Measurements from ENCODE around the gene RFPL3. TPM values are rescaled to one million over a fixed set of nuclear protein-coding genes. Genes with fewer than 3 reads are reported as not detected.
"Not testable (repeated sequence)": the region's sequence is repeated elsewhere in the genome, so short reads cannot be mapped to it uniquely, and the experiment has no call there.

Gene RFPL3
- total and polyA plus RNA-seq, 2 donors (not counting 1 experiment from before 2014, with no cell fraction given) = not detected

DNA sequence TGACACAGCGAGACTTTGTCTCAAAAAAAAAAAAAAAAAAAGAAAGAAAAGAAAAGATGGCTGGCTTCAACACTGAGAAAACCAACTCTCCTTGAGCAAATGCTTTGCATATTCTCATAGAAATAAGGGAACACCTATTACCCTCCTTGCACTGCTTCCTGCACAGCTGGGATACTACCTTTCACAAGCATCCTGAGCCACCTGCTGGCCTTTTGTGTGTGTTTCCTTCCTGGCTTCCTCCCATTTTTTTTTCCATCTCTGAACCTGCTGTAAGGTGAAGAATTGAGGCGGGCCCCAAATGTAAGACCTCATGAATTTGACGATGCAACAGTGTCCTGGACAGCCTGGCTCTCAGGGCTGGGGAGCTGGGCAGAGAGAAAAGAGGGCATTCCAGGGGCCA is 1.9 kb upstream of the RFPL3 start:
- ChIA-PET POLR2A (no interaction called here), CTCF (no interaction called here)
- Histone ChIP-seq H3K4me1 (ENCODE audit: control insufficient read depth in 2 of 2, insufficient read depth in 2 of 2, low read length in 2 of 2) (no peaks in the 10 kb centered on the region), H3K79me2 (ENCODE audit: control insufficient read depth, insufficient read depth, low read length) (no peaks in the 10 kb centered on the region), H3K27me3 (replicated peaks in 1 of 4; ENCODE audit: control extremely low read depth in 1 of 4, control insufficient read depth in 3 of 4, insufficient read depth in 4 of 4, low read length in 3 of 4) (no peaks in the 10 kb centered on the region), H3K36me3 (replicated peaks in 1 of 2; ENCODE audit: control extremely low read depth in 1 of 2, control insufficient read depth in 1 of 2, extremely low read depth in 1 of 2, insufficient read depth in 2 of 2, low read length in 1 of 2) (no peaks in the 10 kb centered on the region), H3K4me3 (ENCODE audit: control extremely low read depth in 1 of 5, extremely low read depth in 1 of 5, insufficient read depth in 1 of 5, low read depth in 2 of 5, low read length in 4 of 5) (no peak overlapping the region), H3K4me2 (replicated peaks; ENCODE audit: low read depth, low read length, poor library complexity, severe bottlenecking) (no peak overlapping the region), H2AFZ (ENCODE audit: insufficient read depth, low read depth, low read length, poor library complexity, severe bottlenecking) (no peak overlapping the region), H3K9me3 (ENCODE audit: control extremely low read depth in 1 of 3, control insufficient read depth in 2 of 3, insufficient read depth in 1 of 3, low read length in 2 of 3) (peaks cover 0 to 22% (median 0%) of the 10 kb centered on the region in 3 donors), H4K20me1 (ENCODE audit: control insufficient read depth, insufficient read depth, low read length, poor library complexity, severe bottlenecking) (no peaks in the 10 kb centered on the region), H3K27ac (ENCODE audit: low read length in 2 of 2) (no peak overlapping the region), H3K9ac (ENCODE audit: low read length) (no peak overlapping the region)
- ATAC-seq (ENCODE audit: low read depth) = no peak
- intact Hi-C loops (cut with micrococcal nuclease) = no loop called here
- peaks cover 3% of the 10 kb centered on the region for H3K9me3 Mint-ChIP-seq (ENCODE audit: insufficient read depth)
- H3K4me3 Mint-ChIP-seq = no peak overlapping the region
- no peak for TF ChIP-seq EZH2 (IDR thresholded peaks at IDR 0.05; ENCODE audit: borderline replicate concordance, insufficient read depth, low read depth, low read length, poor library complexity, severe bottlenecking)
- TF ChIP-seq, protein P1, sequence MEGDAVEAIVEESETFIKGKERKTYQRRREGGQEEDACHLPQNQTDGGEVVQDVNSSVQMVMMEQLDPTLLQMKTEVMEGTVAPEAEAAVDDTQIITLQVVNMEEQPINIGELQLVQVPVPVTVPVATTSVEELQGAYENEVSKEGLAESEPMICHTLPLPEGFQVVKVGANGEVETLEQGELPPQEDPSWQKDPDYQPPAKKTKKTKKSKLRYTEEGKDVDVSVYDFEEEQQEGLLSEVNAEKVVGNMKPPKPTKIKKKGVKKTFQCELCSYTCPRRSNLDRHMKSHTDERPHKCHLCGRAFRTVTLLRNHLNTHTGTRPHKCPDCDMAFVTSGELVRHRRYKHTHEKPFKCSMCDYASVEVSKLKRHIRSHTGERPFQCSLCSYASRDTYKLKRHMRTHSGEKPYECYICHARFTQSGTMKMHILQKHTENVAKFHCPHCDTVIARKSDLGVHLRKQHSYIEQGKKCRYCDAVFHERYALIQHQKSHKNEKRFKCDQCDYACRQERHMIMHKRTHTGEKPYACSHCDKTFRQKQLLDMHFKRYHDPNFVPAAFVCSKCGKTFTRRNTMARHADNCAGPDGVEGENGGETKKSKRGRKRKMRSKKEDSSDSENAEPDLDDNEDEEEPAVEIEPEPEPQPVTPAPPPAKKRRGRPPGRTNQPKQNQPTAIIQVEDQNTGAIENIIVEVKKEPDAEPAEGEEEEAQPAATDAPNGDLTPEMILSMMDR (IDR thresholded peaks at IDR 0.05) = no peak
- 91% methylated on average over 2 of the region's 3 CpGs for WGBS (ENCODE audit: insufficient coverage)
- DNase-seq = no peak
- peaks cover 4% of the 10 kb centered on the region for H3K27me3 Mint-ChIP-seq
- no peak overlapping the region for H3K27ac Mint-ChIP-seq
- H3K4me1 Mint-ChIP-seq = no peaks in the 10 kb centered on the region

DNA sequence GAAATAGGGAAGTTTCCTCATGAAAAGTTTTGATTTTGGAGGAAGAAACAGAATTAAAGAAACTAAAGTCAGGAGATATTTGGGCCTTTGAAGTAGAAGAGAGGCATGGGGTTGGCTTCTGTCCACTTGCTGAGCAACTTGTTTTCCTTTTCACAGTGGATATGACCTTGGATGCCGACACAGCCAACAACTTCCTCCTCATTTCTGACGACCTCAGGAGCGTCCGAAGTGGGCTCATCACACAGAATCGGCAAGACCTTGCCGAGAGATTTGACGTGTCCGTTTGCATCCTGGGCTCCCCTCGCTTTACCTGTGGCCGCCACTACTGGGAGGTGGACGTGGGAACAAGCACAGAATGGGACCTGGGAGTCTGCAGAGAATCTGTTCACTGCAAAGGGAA is 2.4 kb downstream of the RFPL3 start:
- ATAC-seq (ENCODE audit: low read depth); H3K36me3 ChIP-seq (replicated peaks in 1 of 2; ENCODE audit: control extremely low read depth in 1 of 2, control insufficient read depth in 1 of 2, extremely low read depth in 1 of 2, insufficient read depth in 2 of 2, low read length in 1 of 2); H3K4me3 Mint-ChIP-seq; H3K27ac ChIP-seq (ENCODE audit: low read length in 2 of 2); POLR2A ChIA-PET; H3K27me3 ChIP-seq (replicated peaks in 1 of 4; ENCODE audit: control extremely low read depth in 1 of 4, control insufficient read depth in 3 of 4, insufficient read depth in 4 of 4, low read length in 3 of 4); intact Hi-C loops (cut with micrococcal nuclease); H4K20me1 ChIP-seq (ENCODE audit: control insufficient read depth, insufficient read depth, low read length, poor library complexity, severe bottlenecking); DNase-seq; H3K9me3 ChIP-seq (ENCODE audit: control extremely low read depth in 1 of 3, control insufficient read depth in 2 of 3, insufficient read depth in 1 of 3, low read length in 2 of 3); H2AFZ ChIP-seq (ENCODE audit: insufficient read depth, low read depth, low read length, poor library complexity, severe bottlenecking); CTCF ChIA-PET; H3K9ac ChIP-seq (ENCODE audit: low read length); H3K4me2 ChIP-seq (replicated peaks; ENCODE audit: low read depth, low read length, poor library complexity, severe bottlenecking); H3K4me3 ChIP-seq (ENCODE audit: control extremely low read depth in 1 of 5, extremely low read depth in 1 of 5, insufficient read depth in 1 of 5, low read depth in 2 of 5, low read length in 4 of 5); H3K27me3 Mint-ChIP-seq; H3K4me1 Mint-ChIP-seq; H3K79me2 ChIP-seq (ENCODE audit: control insufficient read depth, insufficient read depth, low read length); H3K4me1 ChIP-seq (ENCODE audit: control insufficient read depth in 2 of 2, insufficient read depth in 2 of 2, low read length in 2 of 2); H3K9me3 Mint-ChIP-seq (ENCODE audit: insufficient read depth); H3K27ac Mint-ChIP-seq: not testable (repeated sequence)
- 92% methylated on average over 11 of the region's 11 CpGs for WGBS (ENCODE audit: insufficient coverage)
